Sigmoid colon (tissue), 4 donors: ENCODE results near the gene EFEMP2.

Experiments used
- CTCF ChIP-seq, 4 experiments: fragments of 450-650 bp in 3 of 4; fragments of 200-600 bp in 1 of 4; IDR thresholded peaks; one replicate each; pipeline ENCODE4 v1.5.1; 2016 to 2019; ENCODE audit warnings: antibody characterized with exemption in 4 of 4, mild to moderate bottlenecking in 3 of 4, moderate library complexity in 2 of 4
- EP300 ChIP-seq, 4 donors: sonication (generic); formaldehyde crosslinking; IDR thresholded peaks; one replicate each; pipeline ENCODE4 v1.6.1; 2017; ENCODE audit warnings: antibody characterized with exemption in 4 of 4
- POLR2A ChIP-seq, 2 donors: fragments of 450-650 bp; IDR thresholded peaks; one replicate each; pipeline ENCODE4 v1.6.1; 2016; ENCODE audit warnings: antibody characterized with exemption in 2 of 2, mild to moderate bottlenecking in 2 of 2, moderate library complexity in 2 of 2
- POLR2AphosphoS5 ChIP-seq, 4 donors: sonication (generic); formaldehyde crosslinking; IDR thresholded peaks; one replicate each; pipeline ENCODE4 v1.6.1; 2017; ENCODE audit warnings: antibody characterized with exemption in 4 of 4

- no peak for TF ChIP-seq POLR2AphosphoS5 (IDR thresholded peaks at IDR 0.05)
- TF ChIP-seq CTCF (IDR thresholded peaks at IDR 0.05), result no peak
- no peak for TF ChIP-seq EP300 (IDR thresholded peaks at IDR 0.05)
- no peak for TF ChIP-seq POLR2A (IDR thresholded peaks at IDR 0.05)
Measured at GRCh38 chr11:65843811-65844210, 28.8 kb downstream of the EFEMP2 start.
